K562 (cell line): ENCODE data around the gene AHSG. TPM values are rescaled to one million over a fixed set of nuclear protein-coding genes. Genes with fewer than 3 reads are reported as not detected.

Experiments
- ATAC-seq: fragments of 200-7000 bp; cut with Tn5 transposase; 3 replicates; pipeline ENCODE4 v1.9.1; 2020; ENCODE audit warnings: moderate library complexity
- BruUV-seq: library from RNA; stranded (reverse); fragments of 400-500 nt; replicated peaks from 2 replicates; lab custom pipeline; 2021; lab: Mats Ljungman, UMichigan
- CTCF ChIA-PET: fragments of 300-600 bp; formaldehyde crosslinking; extraction: SDS; loops from one replicate; lab custom pipeline; 2021; ENCODE audit warnings: low intra/inter-chr PET ratio; lab: Yijun Ruan, JAX
- POLR2A ChIA-PET: fragments of 300-600, 350-650 bp; sonication (Branson Sonifier 250); formaldehyde crosslinking; extraction: SDS; loops from one replicate; lab custom pipeline; 2021; ENCODE audit warnings: antibody characterized with exemption, inconsistent platforms; lab: Yijun Ruan, JAX
- DNase-seq, 4 experiments: peaks; one replicate each; pipeline versions ENCODE4 v3.0.0 to v3.0.0-alpha.2; 2011 to 2018; ENCODE audit warnings: low spot score in 3 of 4, mixed read lengths in 3 of 4; ENCODE audit errors: extremely low read depth in 1 of 4
- FAIRE-seq: peaks from 2 replicates; lab custom pipeline; 2011; peaks lifted over from hg19 to GRCh38; lab: Jason Lieb, UNC
- H2AFZ ChIP-seq: 2 replicates; pipeline ENCODE4 v1.6.0; 2011; ENCODE audit warnings: low read depth, low read length, control low read depth, inconsistent platforms
- H3K27ac ChIP-seq: fragments of 200-600 bp; 3 replicates; pipeline ENCODE4 v1.8.0; 2011; ENCODE audit warnings: low read depth, mild to moderate bottlenecking, control low read depth, inconsistent platforms, low read length, moderate library complexity, mixed read lengths; ENCODE audit errors: extremely low read depth
- H3K27me3 ChIP-seq, 2 experiments: fragments of 300-600 bp in 1 of 2; 2 replicates in 1 of 2; 3 replicates in 1 of 2; pipeline versions ENCODE4 v1.6.0 to v1.8.0; 2011; ENCODE audit warnings: inconsistent platforms in 2 of 2, low read length in 2 of 2, mild to moderate bottlenecking in 1 of 2, mixed read lengths in 1 of 2, moderate library complexity in 1 of 2; ENCODE audit not compliant: control insufficient read depth in 2 of 2, insufficient read depth in 2 of 2
- H3K36me3 ChIP-seq: fragments of 300-600 bp; 3 replicates; pipeline ENCODE4 v1.8.0; 2011; ENCODE audit warnings: mild to moderate bottlenecking, low read length, inconsistent platforms; ENCODE audit not compliant: control insufficient read depth, insufficient read depth
- H3K4me1 ChIP-seq, 2 experiments: fragments of 200-600 bp in 1 of 2; replicated peaks in 1 of 2; 2 replicates in 1 of 2; 3 replicates in 1 of 2; pipeline versions ENCODE4 v1.5.1 to v1.8.0; 2011; ENCODE audit warnings: inconsistent platforms in 2 of 2, low read length in 2 of 2, mild to moderate bottlenecking in 1 of 2, mixed read lengths in 1 of 2, moderate library complexity in 1 of 2; ENCODE audit not compliant: control insufficient read depth in 2 of 2, insufficient read depth in 2 of 2
- H3K4me2 ChIP-seq: 2 replicates; pipeline ENCODE4 v1.6.1; 2011; ENCODE audit warnings: low read length, control low read depth, inconsistent platforms, mixed read lengths; ENCODE audit not compliant: insufficient read depth
- H3K4me3 ChIP-seq: fragments of 200-600 bp; sonication (generic), shearing (Covaris generic); 2 replicates; pipeline ENCODE4 v1.5.1; 2016; ENCODE audit warnings: control low read depth, inconsistent platforms
- H3K79me2 ChIP-seq: fragments of 200-600 bp; 3 replicates; pipeline ENCODE4 v1.8.0; 2011; ENCODE audit warnings: low read length, inconsistent platforms; ENCODE audit not compliant: control insufficient read depth, insufficient read depth
- H3K9ac ChIP-seq, 2 experiments: 2 replicates each; pipeline versions ENCODE4 v1.6.0 to v1.6.1; 2011; ENCODE audit warnings: low read depth in 2 of 2, low read length in 2 of 2, control low read depth in 1 of 2, inconsistent platforms in 1 of 2, mild to moderate bottlenecking in 1 of 2, mixed read lengths in 1 of 2; ENCODE audit not compliant: insufficient read depth in 1 of 2
- H3K9me1 ChIP-seq: one replicate; pipeline ENCODE4 v1.6.0; 2011; ENCODE audit warnings: inconsistent platforms, mild to moderate bottlenecking, low read length, moderate library complexity; ENCODE audit not compliant: control insufficient read depth, insufficient read depth
- H3K9me3 ChIP-seq: replicated peaks from 2 replicates; pipeline ENCODE4 v1.5.1; 2011; ENCODE audit warnings: low read depth, low read length, inconsistent platforms; ENCODE audit not compliant: control insufficient read depth, insufficient read depth
- H4K20me1 ChIP-seq: replicated peaks from 2 replicates; pipeline ENCODE4 v1.6.1; 2011; ENCODE audit warnings: low read length, inconsistent platforms, mixed read lengths; ENCODE audit not compliant: control insufficient read depth, insufficient read depth
- DPF2 ChIP-seq: fragments of 450-650 bp; IDR thresholded peaks from 2 replicates; pipeline ENCODE4 v1.6.1; 2016
- EP400 ChIP-seq: fragments of 450-650 bp; IDR thresholded peaks from 2 replicates; pipeline ENCODE4 v1.6.1; 2017; ENCODE audit warnings: antibody characterized with exemption, mild to moderate bottlenecking, moderate library complexity
- ETV6 ChIP-seq, 3 experiments: fragments of 150-350 bp in 1 of 3; sonication (generic) in 1 of 3; formaldehyde crosslinking in 1 of 3; IDR thresholded peaks; 2 replicates each; pipeline versions ENCODE4 v1.6.1 to v1.8.0; 2014 to 2022; ENCODE audit warnings: borderline replicate concordance in 2 of 3, low read depth in 2 of 3, antibody characterized with exemption in 1 of 3, low read length in 1 of 3, mild to moderate bottlenecking in 1 of 3, missing genetic modification reagents in 1 of 3
- GTF2F1 ChIP-seq: IDR thresholded peaks from 2 replicates; pipeline ENCODE4 v1.6.1; 2011; ENCODE audit warnings: low read depth, low read length, improper control_type of control experiment
- HIVEP1 ChIP-seq: fragments of 250-450 bp; sonication (Bioruptor Pico); IDR thresholded peaks from 2 replicates; pipeline ENCODE4 v1.4.0; 2020; ENCODE audit warnings: mild to moderate bottlenecking
- KLF13 ChIP-seq: fragments of 450-650 bp; IDR thresholded peaks from 2 replicates; pipeline ENCODE4 v1.6.1; 2016; ENCODE audit warnings: missing genetic modification characterization, low read depth, mild to moderate bottlenecking, missing compliant biosample characterization, moderate library complexity, borderline replicate concordance
- NFXL1 ChIP-seq: fragments of 450-650 bp; formaldehyde crosslinking; IDR thresholded peaks from 2 replicates; pipeline ENCODE4 v1.4.0; 2021; ENCODE audit warnings: mild to moderate bottlenecking
- NR1H2 ChIP-seq: sonication (generic); formaldehyde crosslinking; IDR thresholded peaks from 2 replicates; pipeline ENCODE4 v1.4.0; 2020; ENCODE audit warnings: mild to moderate bottlenecking, missing genetic modification reagents
- SETDB1 ChIP-seq: IDR thresholded peaks from one replicate; pipeline ENCODE4 v1.6.1; 2012; ENCODE audit warnings: low read length, control low read depth, inconsistent platforms
- SMAD1 ChIP-seq: fragments of 150-350 bp; IDR thresholded peaks from 2 replicates; pipeline ENCODE4 v1.6.1; 2014; ENCODE audit warnings: low read length, low read depth; ENCODE audit not compliant: partially characterized antibody
- TSC22D4 ChIP-seq: fragments of 450-650 bp; IDR thresholded peaks from 2 replicates; pipeline ENCODE4 v1.6.1; 2016; ENCODE audit warnings: missing genetic modification characterization, missing biosample characterization, control low read depth
- ZNF3 ChIP-seq: fragments of 250-450 bp; sonication (Bioruptor Pico); IDR thresholded peaks from 2 replicates; pipeline ENCODE4 v1.5.0; 2021; ENCODE audit warnings: mild to moderate bottlenecking, moderate library complexity
- WGBS: fragments of 100-300 bp; shearing (Covaris generic); methylation state at CpG from one replicate; pipeline ENCODE4 v1.1.6; 2016; ENCODE audit warnings: low coverage, mixed read lengths; ENCODE audit not compliant: insufficient coverage; ENCODE audit errors: missing lambda C conversion rate; 5-methylcytosine and 5-hydroxymethylcytosine counted together
- in situ Hi-C: fragments of 300-500 bp; cut with MboI; formaldehyde crosslinking; loops from 4 replicates; pipeline ENCODE4 v1.15.0; 2018; ENCODE audit warnings: inconsistent platforms, mixed read lengths
- intact Hi-C: fragments of 100-400 bp; cut with micrococcal nuclease; formaldehyde crosslinking; loops from 2 replicates; pipeline ENCODE4 v1.14.2; 2022
- polyA plus RNA-seq, 8 experiments: library from polyadenylated mRNA; depleted of rRNA in 4 of 8; stranded (reverse) in 5 of 8; unstranded in 3 of 8; fragments of >200 nt; fragmentation: Nextera tagmentation in 2 of 8; fragmentation: Illumina TruSeq in 1 of 8; extraction: Ambion mirVana in 2 of 8; extraction: Trizol in 1 of 8; gene quantifications; 2 replicates each; pipeline versions ENCODE4 v1.2.1 to v1.2.3, GENCODE V29; 2011 to 2014; ENCODE audit warnings: inconsistent platforms in 1 of 8, missing spikeins in 1 of 8
- total RNA-seq, 7 experiments: library from RNA; depleted of rRNA in 6 of 7; stranded (reverse); fragments of >200 nt in 6 of 7; fragmentation: Illumina TruSeq in 2 of 7; extraction: Trizol in 2 of 7; gene quantifications; 2 replicates each; pipeline versions ENCODE4 v1.2.1 to v1.2.3, GENCODE V29; 2011 to 2021; ENCODE audit warnings: low replicate concordance in 1 of 7
- TF ChIP-seq, protein P1 (sequence below): fragments of 250-450 bp; sonication (Bioruptor Pico); IDR thresholded peaks from 2 replicates; pipeline ENCODE4 v1.5.0; 2021; ENCODE audit warnings: mild to moderate bottlenecking, moderate library complexity
- TF ChIP-seq, protein P2 (sequence below): sonication (generic); formaldehyde crosslinking; IDR thresholded peaks from 2 replicates; pipeline ENCODE4 v1.8.0; 2022; ENCODE audit warnings: missing genetic modification reagents, mild to moderate bottlenecking, moderate library complexity, borderline replicate concordance
- TF ChIP-seq, protein P3 (sequence below): IDR thresholded peaks from 2 replicates; pipeline ENCODE4 v1.6.1; 2016; ENCODE audit warnings: missing genetic modification characterization, missing compliant biosample characterization

The AHSG gene
- total and polyA plus RNA-seq, 9 of the 15 experiments (the other 6 are each of a cell fraction or from before 2014, with no cell fraction given): 0.69 TPM; not detected in 8

DNA sequence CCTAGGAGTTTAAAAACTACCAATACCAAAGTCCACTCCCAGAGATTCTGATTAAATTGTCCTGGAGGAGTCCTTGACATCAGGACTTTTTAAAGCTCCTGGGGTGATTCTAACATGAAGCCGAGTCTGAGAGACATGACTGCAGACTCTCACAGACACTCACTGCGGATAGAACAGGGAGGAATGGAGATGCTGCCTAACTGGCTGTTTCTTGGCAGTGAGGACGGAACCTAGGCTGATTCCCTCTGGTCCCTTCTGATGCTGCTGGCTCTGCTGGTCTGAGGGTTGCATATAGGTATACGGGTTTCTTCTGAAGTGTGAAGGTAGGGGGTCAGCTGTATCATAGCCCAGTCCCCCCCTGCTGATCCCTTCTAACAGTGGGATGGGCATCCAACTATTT, 51.6 kb downstream of the AHSG start:
- no peak for DNase-seq
- Histone ChIP-seq H3K79me2 (no peaks in the 10 kb centered on the region), H3K27me3 (peaks cover 11 to 33% of the 10 kb centered on the region in 2 experiments; a peak in 3 of 5 replicates), H3K4me2 (no peak overlapping the region), H3K9me1 (no peaks in the 10 kb centered on the region), H2AFZ (no peak overlapping the region), H3K27ac (no peak overlapping the region), H3K36me3 (no peaks in the 10 kb centered on the region), H3K4me1 (no peaks in the 10 kb centered on the region; a peak in 1 of 5 replicates), H3K9ac (no peak overlapping the region), H4K20me1 (no peaks in the 10 kb centered on the region), H3K4me3 (no peak overlapping the region), H3K9me3 (no peaks in the 10 kb centered on the region)
- FAIRE-seq: no peak
- ChIA-PET CTCF (no interaction called here), POLR2A (interaction anchor here (0.6 kb wide), 1 partner anchor 61 kb away, joined by 3 read pairs; no protein-coding TSS in a partner anchor)
- 0% methylated on average over 4 of the region's 4 CpGs for WGBS
- in situ Hi-C loops (no loop called here), intact Hi-C loops (no loop called here)
- ATAC-seq: no peak
- TF ChIP-seq EP400 (no peak), GTF2F1 (no peak), SETDB1 (no peak), ZNF3 (CRISPR knock-in tag) (no peak), ETV6 (IDR thresholded peaks at IDR 0.05; ENCODE audit: borderline replicate concordance in 1 of 2, low read depth in 2 of 2, low read length in 1 of 2) (no peak), ETV6 (CRISPR knock-in tag; IDR thresholded peaks at IDR 0.05; ENCODE audit: borderline replicate concordance) (no peak), NFXL1 (CRISPR knock-in tag) (no peak), DPF2 (no peak), KLF13 (tag) (no peak), HIVEP1 (CRISPR knock-in tag) (no peak), NR1H2 (CRISPR knock-in tag) (no peak), TSC22D4 (tag) (no peak), SMAD1 (no peak)
- TF ChIP-seq, protein P1, sequence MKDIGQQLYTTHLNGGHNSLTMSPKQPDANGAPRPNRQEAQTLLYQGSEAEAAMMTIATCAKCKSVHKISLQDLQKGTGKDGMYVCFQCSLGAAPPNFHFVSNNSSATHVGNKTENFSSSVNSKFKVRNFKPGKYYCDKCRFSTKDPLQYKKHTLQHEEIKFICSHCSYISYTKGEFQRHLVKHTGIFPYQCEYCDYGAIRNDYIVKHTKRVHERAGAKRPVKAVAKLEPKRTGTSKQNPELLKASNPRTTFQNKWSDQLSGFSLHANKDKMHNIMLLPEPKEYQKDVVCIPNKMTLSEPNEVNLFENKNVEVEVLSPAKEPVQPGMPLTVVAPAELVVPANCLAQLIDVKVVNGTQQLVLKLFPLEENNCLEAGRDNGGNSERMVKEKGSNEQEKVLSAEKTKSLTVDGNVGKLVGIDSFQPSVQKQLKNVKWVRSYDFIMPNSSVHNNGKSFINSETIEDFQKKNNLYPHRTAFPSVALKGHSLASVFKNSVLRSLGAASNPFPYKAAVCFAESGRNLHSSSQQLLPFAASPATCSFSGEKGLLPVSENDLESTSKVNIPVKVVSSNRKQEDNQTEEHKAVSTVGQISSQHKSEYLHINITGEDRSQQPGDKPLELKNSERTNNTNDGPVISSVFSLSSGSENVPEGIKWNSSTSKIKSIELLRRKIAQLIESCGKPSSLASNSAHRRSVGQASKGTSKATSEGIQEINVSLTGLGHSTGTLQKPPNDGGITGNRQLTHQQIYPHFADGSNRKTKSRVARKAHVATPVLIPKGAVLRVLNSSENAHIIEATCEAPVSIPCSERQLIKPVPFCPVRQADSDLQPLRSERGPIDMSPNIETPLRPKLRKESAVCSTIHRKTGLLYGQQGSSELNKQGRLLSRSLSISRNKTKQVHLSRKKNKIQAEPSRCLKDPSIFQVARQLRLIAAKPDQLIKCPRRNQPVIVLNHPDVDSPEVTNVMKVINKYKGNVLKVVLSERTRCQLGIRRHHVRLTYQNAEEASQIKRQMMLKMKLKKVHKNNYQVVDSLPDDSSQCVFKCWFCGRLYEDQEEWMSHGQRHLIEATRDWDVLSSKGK (CRISPR knock-in tag): no peak
- TF ChIP-seq, protein P2, sequence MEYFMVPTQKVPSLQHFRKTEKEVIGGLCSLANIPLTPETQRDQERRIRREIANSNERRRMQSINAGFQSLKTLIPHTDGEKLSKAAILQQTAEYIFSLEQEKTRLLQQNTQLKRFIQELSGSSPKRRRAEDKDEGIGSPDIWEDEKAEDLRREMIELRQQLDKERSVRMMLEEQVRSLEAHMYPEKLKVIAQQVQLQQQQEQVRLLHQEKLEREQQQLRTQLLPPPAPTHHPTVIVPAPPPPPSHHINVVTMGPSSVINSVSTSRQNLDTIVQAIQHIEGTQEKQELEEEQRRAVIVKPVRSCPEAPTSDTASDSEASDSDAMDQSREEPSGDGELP: no peak
- TF ChIP-seq, protein P3, sequence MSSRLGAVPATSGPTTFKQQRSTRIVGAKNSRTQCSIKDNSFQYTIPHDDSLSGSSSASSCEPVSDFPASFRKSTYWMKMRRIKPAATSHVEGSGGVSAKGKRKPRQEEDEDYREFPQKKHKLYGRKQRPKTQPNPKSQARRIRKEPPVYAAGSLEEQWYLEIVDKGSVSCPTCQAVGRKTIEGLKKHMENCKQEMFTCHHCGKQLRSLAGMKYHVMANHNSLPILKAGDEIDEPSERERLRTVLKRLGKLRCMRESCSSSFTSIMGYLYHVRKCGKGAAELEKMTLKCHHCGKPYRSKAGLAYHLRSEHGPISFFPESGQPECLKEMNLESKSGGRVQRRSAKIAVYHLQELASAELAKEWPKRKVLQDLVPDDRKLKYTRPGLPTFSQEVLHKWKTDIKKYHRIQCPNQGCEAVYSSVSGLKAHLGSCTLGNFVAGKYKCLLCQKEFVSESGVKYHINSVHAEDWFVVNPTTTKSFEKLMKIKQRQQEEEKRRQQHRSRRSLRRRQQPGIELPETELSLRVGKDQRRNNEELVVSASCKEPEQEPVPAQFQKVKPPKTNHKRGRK: no peak
- no TSS peak for BruUV-seq
